GM12892 (cell line): ENCODE data around the gene PLEKHN1. TPM values are rescaled to one million over a fixed set of nuclear protein-coding genes. Genes with fewer than 3 reads are reported as not detected.

Source experiments
- DNase-seq: peaks from one replicate; pipeline ENCODE4 v3.0.0; 2011; ENCODE audit not compliant: insufficient read length
- FAIRE-seq: peaks from 2 replicates; lab custom pipeline; 2011; peaks lifted over from hg19 to GRCh38; lab: Jason Lieb, UNC
- POLR2A ChIP-seq: IDR thresholded peaks from 2 replicates; pipeline ENCODE4 v1.6.1; 2011; ENCODE audit warnings: low read depth, low read length, control low read depth
- POLR2AphosphoS5 ChIP-seq: IDR thresholded peaks from 2 replicates; pipeline ENCODE4 v1.6.1; 2011; ENCODE audit warnings: low read depth, low read length, control low read depth
- TAF1 ChIP-seq: IDR thresholded peaks from 2 replicates; pipeline ENCODE4 v1.6.1; 2011; ENCODE audit warnings: low read depth, mild to moderate bottlenecking, control low read depth, low read length, borderline replicate concordance
- polyA plus RNA-seq: library from polyadenylated mRNA; unstranded; fragments of >200 nt; gene quantifications from one replicate; pipeline ENCODE4 v1.2.1, GENCODE V29; 2012; ENCODE audit warnings: missing spikeins, inconsistent platforms; ENCODE audit not compliant: missing spikeins

The PLEKHN1 gene, protein sequence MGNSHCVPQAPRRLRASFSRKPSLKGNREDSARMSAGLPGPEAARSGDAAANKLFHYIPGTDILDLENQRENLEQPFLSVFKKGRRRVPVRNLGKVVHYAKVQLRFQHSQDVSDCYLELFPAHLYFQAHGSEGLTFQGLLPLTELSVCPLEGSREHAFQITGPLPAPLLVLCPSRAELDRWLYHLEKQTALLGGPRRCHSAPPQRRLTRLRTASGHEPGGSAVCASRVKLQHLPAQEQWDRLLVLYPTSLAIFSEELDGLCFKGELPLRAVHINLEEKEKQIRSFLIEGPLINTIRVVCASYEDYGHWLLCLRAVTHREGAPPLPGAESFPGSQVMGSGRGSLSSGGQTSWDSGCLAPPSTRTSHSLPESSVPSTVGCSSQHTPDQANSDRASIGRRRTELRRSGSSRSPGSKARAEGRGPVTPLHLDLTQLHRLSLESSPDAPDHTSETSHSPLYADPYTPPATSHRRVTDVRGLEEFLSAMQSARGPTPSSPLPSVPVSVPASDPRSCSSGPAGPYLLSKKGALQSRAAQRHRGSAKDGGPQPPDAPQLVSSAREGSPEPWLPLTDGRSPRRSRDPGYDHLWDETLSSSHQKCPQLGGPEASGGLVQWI
- polyA plus RNA-seq, result 0.11 TPM

DNA sequence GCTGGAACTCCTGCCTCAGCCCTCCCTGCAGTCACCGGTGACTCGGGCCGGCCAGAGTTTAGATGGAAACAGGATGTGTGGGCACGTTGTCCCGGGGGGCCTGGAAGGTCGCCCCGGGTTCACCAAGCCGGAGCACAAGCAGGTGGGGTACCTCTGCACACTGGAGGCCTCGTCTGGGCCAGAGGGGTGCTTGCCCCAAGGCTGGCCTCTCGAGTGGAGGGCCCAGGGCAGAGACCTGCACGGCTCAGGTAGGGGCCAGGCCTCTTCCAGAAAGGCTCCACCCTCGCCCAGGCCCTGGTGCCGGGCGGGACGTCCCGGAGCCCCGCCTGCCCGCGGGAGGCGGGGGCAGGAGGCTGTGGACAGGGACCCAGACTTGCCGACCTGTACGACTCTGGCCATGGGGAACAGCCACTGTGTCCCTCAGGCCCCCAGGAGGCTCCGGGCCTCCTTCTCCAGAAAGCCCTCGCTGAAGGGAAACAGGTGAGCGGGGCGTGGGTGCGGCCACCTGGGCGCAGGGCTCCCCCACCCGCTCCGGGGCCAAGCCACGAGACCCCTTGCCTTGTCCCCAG is at the start of gene PLEKHN1:
TSS of gene PLEKHN1 (plus strand) at position 348 of the 569 bp plus-strand sequence. CDS start at position 398, 50 bp downstream.
- no peak for TF ChIP-seq POLR2AphosphoS5
- no peak for TF ChIP-seq TAF1
- TF ChIP-seq POLR2A, result no peak
- FAIRE-seq, result peak; percentile 40
- DNase-seq, result no peak

DNA sequence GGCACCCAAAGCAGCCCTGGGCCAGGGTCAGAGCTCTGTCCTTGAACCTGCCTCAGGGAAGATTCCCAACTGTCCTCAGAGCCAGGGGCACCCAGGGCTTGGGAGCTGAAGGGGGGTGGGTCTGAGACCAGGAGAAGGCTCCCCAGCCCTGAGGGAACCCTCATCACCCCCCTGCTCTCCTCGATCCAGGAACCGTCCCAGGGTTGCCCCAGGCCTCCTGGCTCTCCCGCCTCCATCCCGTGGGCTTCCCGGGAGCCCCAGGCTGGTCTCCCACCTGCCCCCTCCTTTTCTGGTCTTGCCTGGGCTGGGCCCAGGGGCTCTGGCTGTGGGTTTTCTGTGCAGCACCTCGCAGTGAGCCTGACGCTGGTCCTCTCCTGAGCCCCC is 49.2 kb upstream of the PLEKHN1 start:
- DNase-seq, result no peak
- TF ChIP-seq POLR2AphosphoS5 (no peak), POLR2A (no peak), TAF1 (no peak)
- FAIRE-seq, result no peak

GRCh38 chr1:917466-918091 is 48.7 kb upstream of the PLEKHN1 start:
- DNase-seq, result no peak
- TF ChIP-seq POLR2A (no peak), POLR2AphosphoS5 (no peak), TAF1 (no peak)
- no peak for FAIRE-seq

- DNase-seq (no peak), FAIRE-seq (no peak)
- no peak for TF ChIP-seq POLR2AphosphoS5
- no peak for TF ChIP-seq POLR2A
- TF ChIP-seq TAF1, result no peak
Measured at GRCh38 chr1:918353-918752, 47.9 kb upstream of the PLEKHN1 start.

- DNase-seq, result no peak
- no peak for FAIRE-seq
- no peak for TF ChIP-seq TAF1
Measured at GRCh38 chr1:918843-919242, 47.4 kb upstream of the PLEKHN1 start.

GRCh38 chr1:919271-919872 is 46.9 kb upstream of the PLEKHN1 start:
- no peak for DNase-seq
- no peak for TF ChIP-seq POLR2AphosphoS5
- TF ChIP-seq POLR2A, result no peak
- TF ChIP-seq TAF1, result no peak
- FAIRE-seq, result no peak

GRCh38 chr1:920010-920409 is 46.3 kb upstream of the PLEKHN1 start:
- FAIRE-seq (no peak), DNase-seq (no peak)
- TF ChIP-seq TAF1 (no peak), POLR2AphosphoS5 (no peak), POLR2A (no peak)

GRCh38 chr1:920521-920920 is 45.8 kb upstream of the PLEKHN1 start:
- DNase-seq (no peak), FAIRE-seq (no peak)
- TF ChIP-seq TAF1 (no peak), POLR2AphosphoS5 (no peak), POLR2A (no peak)

- DNase-seq (no peak), FAIRE-seq (no peak)
- TF ChIP-seq TAF1 (no peak), POLR2A (no peak), POLR2AphosphoS5 (no peak)
Measured at GRCh38 chr1:921011-921837, 45.1 kb upstream of the PLEKHN1 start.

- TF ChIP-seq TAF1 (no peak), POLR2A (no peak)
- FAIRE-seq (no peak), DNase-seq (no peak)
Measured at GRCh38 chr1:923131-923990, 42.9 kb upstream of the PLEKHN1 start, which contains the start of gene SAMD11. Gene SAMD11, plus strand, starts transcription at chr1:923923. Its CDS starts 509 bp downstream, at chr1:924432.
